Aorta (tissue), 5 donors: Measurements from ENCODE around the gene TBC1D1. TPM values are rescaled to one million over a fixed set of nuclear protein-coding genes. Genes with fewer than 3 reads are reported as not detected.
A peak's percentile ranks its signal among the peaks of the same experiment; 100 is the strongest.

Source experiments
- ATAC-seq: fragments of 200-7000 bp; cut with Tn5 transposase; one replicate; pipeline ENCODE4 v1.9.1; 2022; ENCODE audit warnings: moderate library complexity; ENCODE audit not compliant: low FRiP score
- DNase-seq, 2 donors: peaks; one replicate each; pipeline ENCODE4 v3.0.0-alpha.2; 2020
- H3K27ac ChIP-seq, 2 donors: one replicate each; pipeline ENCODE4 v1.5.1; 2013; ENCODE audit warnings: low read length in 2 of 2, mild to moderate bottlenecking in 2 of 2, moderate library complexity in 2 of 2, control low read depth in 1 of 2, inconsistent platforms in 1 of 2, low read depth in 1 of 2
- H3K27me3 ChIP-seq, 2 donors: one replicate each; pipeline ENCODE4 v1.6.1; 2013; ENCODE audit warnings: control low read depth in 1 of 2, low read length in 1 of 2, mild to moderate bottlenecking in 1 of 2, moderate library complexity in 1 of 2; ENCODE audit not compliant: insufficient read depth in 2 of 2, control insufficient read depth in 1 of 2
- H3K36me3 ChIP-seq, 2 donors: one replicate each; pipeline ENCODE4 v1.6.1; 2013; ENCODE audit warnings: control low read depth in 1 of 2, low read length in 1 of 2, mild to moderate bottlenecking in 1 of 2; ENCODE audit not compliant: insufficient read depth in 2 of 2, control insufficient read depth in 1 of 2
- H3K4me1 ChIP-seq, 2 donors: one replicate each; pipeline ENCODE4 v1.6.1; 2013; ENCODE audit warnings: low read length in 2 of 2, control low read depth in 1 of 2, mild to moderate bottlenecking in 1 of 2, moderate library complexity in 1 of 2; ENCODE audit not compliant: insufficient read depth in 2 of 2, control insufficient read depth in 1 of 2
- H3K4me3 ChIP-seq, 2 donors: one replicate each; pipeline ENCODE4 v1.5.1; 2013; ENCODE audit warnings: low read length in 2 of 2, control low read depth in 1 of 2, mild to moderate bottlenecking in 1 of 2
- H3K9me3 ChIP-seq: one replicate; pipeline ENCODE4 v1.6.1; 2013; ENCODE audit warnings: mild to moderate bottlenecking, low read length; ENCODE audit not compliant: control insufficient read depth
- WGBS, 2 donors: extraction: QIAGEN DNeasy Blood & Tissue Kit; methylation state at CpG; one replicate each; pipeline ENCODE4 v1.1.7; 2013; 5-methylcytosine and 5-hydroxymethylcytosine counted together
- intact Hi-C, 2 donors: fragments of 100-400 bp; cut with DNase I; formaldehyde crosslinking; loops; one replicate each; pipeline versions ENCODE4 v1.14.2 to v1.15.0; 2022
- polyA plus RNA-seq, 2 donors: library from polyadenylated mRNA; stranded (reverse); fragments of 200-250 nt; gene quantifications; one replicate each; pipeline ENCODE4 v1.2.3, GENCODE V29; 2013
- total RNA-seq, 2 donors: library from RNA; stranded (reverse); fragmentation: NEBNext Ultra II Directional; extraction: Animal tissue kit (Norgen Biotek cat#: 25700); gene quantifications; one replicate each; pipeline ENCODE4 v1.2.1, GENCODE V29; 2021
- donor health status: healthy with polysubstance abuse.
- donor health status: Bipolar disorder and iron deficiency.
- donor health status: DM: no; HTN: no; CAD: no.
- donor health status: DM: no; HTN: no; CAD: no.
- donor health status: DM: yes; HTN: yes; CAD: no.

Gene TBC1D1
- total and polyA plus RNA-seq, 4 donors: 66.4 to 219 (median 115) TPM

DNA sequence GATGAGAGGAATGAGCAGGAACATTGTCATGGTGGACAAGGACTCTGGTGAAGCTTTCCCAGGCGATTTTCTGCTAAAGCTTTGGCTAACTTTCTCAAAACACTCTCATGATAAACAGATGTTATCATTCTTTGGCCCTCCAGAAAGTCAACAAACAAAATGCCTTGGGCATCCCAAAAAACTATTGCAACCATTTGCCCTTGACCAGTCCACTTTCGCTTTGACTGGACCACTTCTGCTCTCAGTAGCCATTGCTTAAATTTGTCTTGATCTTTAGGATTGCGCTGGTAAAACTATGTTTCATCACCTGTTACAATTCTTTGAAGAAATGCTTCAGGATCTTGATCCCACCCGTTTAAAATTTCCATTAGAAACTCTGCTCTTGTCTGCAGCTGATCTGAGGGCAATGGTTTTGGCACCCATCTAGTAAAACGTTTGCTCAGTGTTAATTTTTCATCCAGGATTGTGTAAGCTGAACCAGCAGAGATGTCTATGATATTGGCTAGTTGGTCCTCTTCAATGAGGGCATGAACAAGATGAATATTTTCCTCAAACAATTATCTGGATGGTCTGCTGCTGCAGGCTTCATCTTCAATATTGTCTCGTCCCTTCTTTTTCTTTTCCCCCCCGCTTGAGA, 14.8 kb downstream of the TBC1D1 start:
- Histone ChIP-seq H3K27ac (no peak overlapping the region), H3K27me3 (no peaks in the 10 kb centered on the region), H3K4me3 (no peak overlapping the region), H3K4me1 (peaks cover 3% of the 10 kb centered on the region in 2 donors), H3K36me3 (no peaks in the 10 kb centered on the region), H3K9me3 (no peaks in the 10 kb centered on the region)
- WGBS, 2 donors: 74 to 75% methylated on average over 7 of the region's 7 CpGs
- intact Hi-C loops: loop anchor here (5.0 kb wide), 2 partner anchors 62 to 67 kb away; no protein-coding TSS in a partner anchor
- DNase-seq (no peak), ATAC-seq (no peak)

DNA sequence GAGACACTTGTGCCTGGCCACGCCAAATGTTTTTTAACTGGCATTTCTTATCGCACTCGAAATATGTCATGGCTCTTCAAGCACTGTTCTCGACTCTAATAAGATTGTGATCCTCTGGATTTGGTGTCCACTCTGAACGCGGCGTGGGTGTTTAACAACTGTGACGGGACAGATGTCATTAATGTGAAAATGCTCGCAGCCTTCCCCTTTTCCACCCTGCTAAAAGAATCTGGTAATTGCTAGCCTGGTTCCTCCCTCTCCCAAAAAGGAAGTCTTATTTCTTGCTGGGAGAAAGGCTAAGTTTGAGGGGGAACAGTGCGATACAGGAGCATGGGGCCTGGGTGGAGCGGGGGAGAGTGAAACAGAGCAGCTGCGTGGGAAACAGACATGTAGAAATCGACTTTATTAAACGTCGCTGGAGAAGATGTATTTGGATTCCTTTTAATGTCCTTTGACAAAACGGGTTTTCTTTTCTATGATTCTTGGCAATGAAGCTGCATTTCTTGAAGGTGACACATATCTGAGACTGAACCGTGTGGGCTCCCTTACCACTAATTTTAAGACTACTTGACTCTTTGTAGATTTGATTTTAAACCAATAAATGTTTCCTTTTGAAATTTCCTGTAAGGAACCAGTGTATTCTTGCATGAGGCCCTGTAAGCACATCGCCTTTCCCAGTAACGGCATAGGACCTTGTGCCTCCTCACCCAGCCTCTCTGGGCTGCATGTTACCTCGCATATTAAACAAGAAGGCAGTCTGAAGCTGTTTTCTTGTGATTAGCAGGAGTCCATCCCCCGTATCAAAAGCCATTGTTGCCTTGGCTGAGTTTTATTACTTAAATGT, 17.8 kb downstream of the TBC1D1 start:
- Histone ChIP-seq H3K4me3 (peak overlapping the region in 1 of 2 donors; percentile 87), H3K36me3 (no peaks in the 10 kb centered on the region), H3K4me1 (peaks cover 3 to 9% of the 10 kb centered on the region in 2 donors), H3K27me3 (no peaks in the 10 kb centered on the region), H3K9me3 (no peaks in the 10 kb centered on the region), H3K27ac (peak overlapping the region; percentile 84 to 99)
- 7 to 8% methylated on average over 21 of the region's 21 CpGs for WGBS, 2 donors
- ATAC-seq (no peak), DNase-seq (no peak)
- intact Hi-C loops: loop anchor here (5.0 kb wide), 2 partner anchors 59 to 64 kb away; no protein-coding TSS in a partner anchor

DNA sequence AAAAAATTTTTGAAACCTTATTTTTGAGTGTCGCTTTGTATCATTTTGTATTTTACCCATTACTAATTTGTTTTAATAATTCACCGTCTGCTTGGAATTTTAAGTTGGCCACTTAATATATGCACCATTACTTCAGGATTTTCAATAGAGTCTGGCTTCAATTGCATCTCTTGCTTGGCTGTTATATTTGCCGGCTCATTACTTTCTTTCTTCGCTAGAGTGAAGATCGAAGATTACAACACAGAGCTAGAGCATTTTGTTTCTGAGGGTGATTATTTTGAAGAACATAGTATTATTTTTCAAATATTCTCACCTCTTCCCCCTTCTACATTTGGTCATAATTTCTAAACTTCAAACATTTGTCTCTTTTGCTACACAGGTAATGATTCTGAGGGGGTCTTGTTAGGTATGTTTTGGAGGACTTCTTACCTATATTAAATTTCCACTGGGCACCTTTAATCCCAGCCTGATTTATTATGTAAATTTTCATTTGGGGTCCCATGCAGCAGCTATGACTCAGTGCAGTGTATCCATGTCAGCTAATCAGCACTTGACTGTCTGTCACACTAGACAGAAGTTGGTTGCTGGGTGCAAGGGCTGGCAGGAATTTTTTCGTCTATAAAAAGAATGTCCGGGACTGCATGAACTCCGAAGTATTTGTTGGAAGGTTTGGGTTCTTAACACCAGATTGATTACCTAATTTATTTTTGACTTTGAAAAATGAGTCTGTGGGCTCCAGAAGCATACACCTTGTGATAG, 18.6 kb downstream of the TBC1D1 start:
- H3K9me3 ChIP-seq: no peaks in the 10 kb centered on the region
- peak overlapping the region in 1 of 2 donors; percentile 87 for H3K4me3 ChIP-seq
- DNase-seq (no peak), ATAC-seq (peak; percentile 61)
- intact Hi-C loops: loop anchor here (5.0 kb wide), 2 partner anchors 58 to 63 kb away; no protein-coding TSS in a partner anchor
- WGBS, 2 donors: 32 to 33% methylated on average over 8 of the region's 8 CpGs
- H3K27me3 ChIP-seq: no peaks in the 10 kb centered on the region
- H3K27ac ChIP-seq: peak overlapping the region in 1 of 2 donors; percentile 84
- no peaks in the 10 kb centered on the region for H3K36me3 ChIP-seq
- H3K4me1 ChIP-seq: peaks cover 3 to 6% of the 10 kb centered on the region in 2 donors

DNA sequence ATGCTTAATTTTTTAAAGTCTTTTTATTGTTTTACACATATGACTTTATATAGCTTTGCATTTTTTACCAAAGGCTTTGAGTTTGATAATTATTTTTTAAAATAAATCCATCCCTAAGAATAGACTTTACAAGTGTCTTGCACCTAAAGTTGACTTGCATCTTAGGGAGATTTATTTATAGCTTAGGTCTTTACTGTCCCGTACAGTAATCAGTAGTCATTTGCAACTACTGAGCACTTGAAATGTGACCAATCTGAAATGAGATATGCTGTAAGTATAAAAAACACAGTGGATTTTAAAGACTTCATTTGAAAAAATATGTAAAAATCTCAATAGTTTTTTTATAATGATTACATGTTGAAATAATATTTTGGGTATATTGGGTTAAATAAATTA, 19.2 kb downstream of the TBC1D1 start:
- no peaks in the 10 kb centered on the region for H3K27me3 ChIP-seq
- ATAC-seq (no peak), DNase-seq (no peak)
- no peak overlapping the region for H3K4me3 ChIP-seq
- no peaks in the 10 kb centered on the region for H3K9me3 ChIP-seq
- peaks cover 3 to 9% of the 10 kb centered on the region in 2 donors for H3K4me1 ChIP-seq
- intact Hi-C loops: no loop called here
- 2 to 13% methylated on average over 1 of the region's 1 CpG for WGBS, 2 donors
- no peaks in the 10 kb centered on the region for H3K36me3 ChIP-seq
- no peak overlapping the region for H3K27ac ChIP-seq

DNA sequence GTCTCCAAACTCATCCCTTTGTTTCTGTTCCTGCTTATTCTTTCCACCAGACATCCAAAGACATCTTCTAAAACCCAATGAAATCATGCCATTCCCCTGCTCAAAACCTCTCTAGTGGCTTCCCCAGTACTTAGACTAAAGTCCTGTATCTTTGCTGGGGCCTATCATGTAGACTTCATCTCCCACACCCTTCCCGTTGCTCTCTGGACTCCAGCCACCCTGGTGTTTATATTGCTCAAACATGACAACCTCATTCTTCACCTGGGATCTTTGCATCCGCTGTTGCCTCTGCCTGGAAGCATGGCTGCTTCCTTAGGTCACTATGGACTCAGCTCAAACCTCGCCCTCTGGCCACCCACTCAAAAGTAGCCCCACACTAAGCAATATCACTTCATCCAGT, 23.7 kb downstream of the TBC1D1 start:
- Histone ChIP-seq H3K4me1 (peaks cover 5 to 9% of the 10 kb centered on the region in 2 donors), H3K4me3 (no peak overlapping the region), H3K36me3 (no peaks in the 10 kb centered on the region), H3K27ac (no peak overlapping the region), H3K27me3 (no peaks in the 10 kb centered on the region), H3K9me3 (no peaks in the 10 kb centered on the region)
- intact Hi-C loops: no loop called here
- ATAC-seq: no peak
- no peak for DNase-seq
- WGBS, 2 donors: 87 to 92% methylated on average over 3 of the region's 3 CpGs

DNA sequence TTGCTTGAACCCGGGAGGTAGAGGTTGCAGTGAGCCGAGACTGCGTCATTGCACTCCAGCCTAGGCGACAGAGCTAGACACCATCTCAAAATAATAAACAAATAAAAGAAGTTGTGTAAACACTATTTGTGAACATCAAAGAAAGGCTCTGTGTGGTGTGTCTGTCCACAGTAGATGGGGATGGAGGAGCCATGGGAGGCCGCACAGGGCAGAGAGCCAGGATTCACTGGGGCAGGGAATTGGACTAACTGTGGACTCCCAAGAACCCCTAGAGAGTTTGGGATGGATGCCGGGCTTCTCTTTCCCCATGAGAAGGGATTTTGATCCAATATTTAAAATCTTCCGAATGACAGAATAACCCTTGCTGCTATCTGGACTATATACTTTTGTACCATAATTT, 26.5 kb downstream of the TBC1D1 start:
- ATAC-seq (no peak), DNase-seq (no peak)
- Histone ChIP-seq H3K27me3 (no peaks in the 10 kb centered on the region), H3K36me3 (no peaks in the 10 kb centered on the region), H3K4me1 (peaks cover 3 to 6% of the 10 kb centered on the region in 2 donors), H3K9me3 (no peaks in the 10 kb centered on the region), H3K27ac (no peak overlapping the region), H3K4me3 (no peak overlapping the region)
- intact Hi-C loops: no loop called here
- 94% methylated on average over 7 of the region's 7 CpGs for WGBS, 2 donors

DNA sequence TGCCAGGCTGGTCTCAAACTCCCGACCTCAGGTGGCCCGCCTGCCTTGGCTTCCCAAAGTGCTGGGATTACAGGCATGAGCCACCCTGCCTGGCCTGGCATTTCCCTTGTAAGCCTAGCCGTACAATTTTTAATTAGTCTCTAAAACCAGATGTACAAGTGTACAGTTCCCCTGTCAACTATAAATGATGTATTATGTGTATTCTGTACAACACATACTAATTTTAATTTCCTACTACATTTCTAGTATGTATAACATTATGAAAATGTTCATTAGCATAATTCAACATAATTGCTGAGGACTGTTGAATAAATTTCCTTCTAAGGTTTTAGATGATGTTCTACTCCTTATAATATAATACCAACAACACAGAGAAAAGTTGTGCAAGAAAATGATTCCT, 27.8 kb downstream of the TBC1D1 start:
- DNase-seq (no peak), ATAC-seq (no peak)
- Histone ChIP-seq H3K27me3 (no peaks in the 10 kb centered on the region), H3K4me1 (peaks cover 3 to 7% of the 10 kb centered on the region in 2 donors), H3K27ac (no peak overlapping the region), H3K9me3 (no peaks in the 10 kb centered on the region), H3K36me3 (no peaks in the 10 kb centered on the region), H3K4me3 (no peak overlapping the region)
- intact Hi-C loops: no loop called here
- WGBS, 2 donors: 83 to 84% methylated on average over 3 of the region's 3 CpGs

DNA sequence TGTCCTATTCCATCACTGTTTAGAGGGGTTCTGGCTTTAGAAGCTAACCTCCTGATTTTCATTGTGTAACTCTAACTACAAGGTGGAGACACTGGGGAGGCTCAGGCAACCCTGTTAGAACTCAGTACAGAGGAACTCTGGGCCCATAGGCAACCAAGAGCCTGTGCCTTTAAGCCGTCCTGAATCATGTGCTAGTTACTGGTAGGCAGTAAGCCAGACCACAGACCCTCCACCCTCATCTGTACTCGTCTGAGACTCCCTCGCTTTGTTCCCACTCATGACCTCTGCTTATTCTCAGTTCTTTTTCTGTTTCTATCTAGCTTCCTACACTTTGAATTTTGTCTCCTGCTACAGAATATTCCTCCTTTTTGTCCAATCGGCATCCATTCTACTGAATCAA, 31.4 kb downstream of the TBC1D1 start:
- Histone ChIP-seq H3K4me1 (peaks cover 0 to 4% of the 10 kb centered on the region in 2 donors), H3K27ac (no peak overlapping the region), H3K27me3 (no peaks in the 10 kb centered on the region), H3K36me3 (peaks cover 0 to 1% of the 10 kb centered on the region in 2 donors), H3K9me3 (no peaks in the 10 kb centered on the region), H3K4me3 (no peak overlapping the region)
- WGBS, 2 donors: 63 to 67% methylated on average over 4 of the region's 4 CpGs
- intact Hi-C loops: no loop called here
- DNase-seq (no peak), ATAC-seq (peak; percentile 19)
